ENCODE results near the gene DEK. TPM values are rescaled to one million over a fixed set of nuclear protein-coding genes. Genes with fewer than 3 reads are reported as not detected.

Gene DEK
- total RNA-seq, 1 donor from 2014 or later = 175 TPM

GRCh38 chr6:18277237-18278006 is 13.1 kb upstream of the DEK start:
- peaks cover 5% of the 10 kb centered on the region for H3K4me1 Mint-ChIP-seq
- no peak overlapping the region for H3K27ac Mint-ChIP-seq
- H3K9me3 Mint-ChIP-seq = peaks cover 2% of the 10 kb centered on the region
- peak overlapping the region; percentile 42 for H3K4me3 Mint-ChIP-seq
- intact Hi-C loops (cut with micrococcal nuclease) = no loop called here
- no peaks in the 10 kb centered on the region for H3K36me3 Mint-ChIP-seq (ENCODE audit: low read depth)
- DNase-seq = no peak
- H3K27me3 Mint-ChIP-seq = peaks cover 67% of the 10 kb centered on the region

- Mint-ChIP-seq H3K4me3 (peak overlapping the region; percentile 26), H3K27me3 (peaks cover 71% of the 10 kb centered on the region), H3K36me3 (ENCODE audit: low read depth) (no peaks in the 10 kb centered on the region)
Observed at GRCh38 chr6:18276610-18277236, 12.4 kb upstream of the DEK start.

GRCh38 chr6:18270216-18270615 is 5.9 kb upstream of the DEK start:
- peaks cover 7% of the 10 kb centered on the region for H3K9me3 Mint-ChIP-seq
- no peak overlapping the region for H3K27ac Mint-ChIP-seq
- intact Hi-C loops (cut with micrococcal nuclease) = no loop called here
- peaks cover 4% of the 10 kb centered on the region for H3K4me1 Mint-ChIP-seq
- no peak overlapping the region for H3K4me3 Mint-ChIP-seq
- no peak for DNase-seq
- peaks cover 29% of the 10 kb centered on the region for H3K27me3 Mint-ChIP-seq
- no peaks in the 10 kb centered on the region for H3K36me3 Mint-ChIP-seq (ENCODE audit: low read depth)

More at GRCh38 chr6:18276610-18277236, 12.4 kb upstream of the DEK start:
- intact Hi-C loops (cut with micrococcal nuclease) = no loop called here
- peaks cover 5% of the 10 kb centered on the region for H3K4me1 Mint-ChIP-seq
- DNase-seq = no peak
- H3K9me3 Mint-ChIP-seq = peaks cover 7% of the 10 kb centered on the region
- no peak overlapping the region for H3K27ac Mint-ChIP-seq

GRCh38 chr6:18269717-18270116 is 5.4 kb upstream of the DEK start:
- H3K36me3 Mint-ChIP-seq (ENCODE audit: low read depth) = no peaks in the 10 kb centered on the region
- no peak overlapping the region for H3K27ac Mint-ChIP-seq
- H3K9me3 Mint-ChIP-seq = peaks cover 7% of the 10 kb centered on the region
- peaks cover 9% of the 10 kb centered on the region for H3K4me1 Mint-ChIP-seq
- peaks cover 24% of the 10 kb centered on the region for H3K27me3 Mint-ChIP-seq
- H3K4me3 Mint-ChIP-seq = no peak overlapping the region
- DNase-seq = no peak
- intact Hi-C loops (cut with micrococcal nuclease) = no loop called here

GRCh38 chr6:18269253-18269652 is 4.9 kb upstream of the DEK start:
- peaks cover 22% of the 10 kb centered on the region for H3K27me3 Mint-ChIP-seq
- intact Hi-C loops (cut with micrococcal nuclease) = no loop called here
- no peak overlapping the region for H3K27ac Mint-ChIP-seq
- no peak overlapping the region for H3K4me3 Mint-ChIP-seq
- no peaks in the 10 kb centered on the region for H3K36me3 Mint-ChIP-seq (ENCODE audit: low read depth)
- peak; percentile 72 for DNase-seq
- peaks cover 9% of the 10 kb centered on the region for H3K4me1 Mint-ChIP-seq
- peaks cover 7% of the 10 kb centered on the region for H3K9me3 Mint-ChIP-seq

GRCh38 chr6:18268066-18268465 is 3.7 kb upstream of the DEK start:
- no peak for DNase-seq
- Mint-ChIP-seq H3K27ac (no peak overlapping the region), H3K9me3 (peaks cover 7% of the 10 kb centered on the region), H3K4me3 (no peak overlapping the region), H3K27me3 (peaks cover 11% of the 10 kb centered on the region), H3K4me1 (peaks cover 11% of the 10 kb centered on the region), H3K36me3 (ENCODE audit: low read depth) (peaks cover 8% of the 10 kb centered on the region)
- intact Hi-C loops (cut with micrococcal nuclease) = no loop called here

- intact Hi-C loops (cut with micrococcal nuclease) = no loop called here
Observed at GRCh38 chr6:18266523-18266912, 2.2 kb upstream of the DEK start.

GRCh38 chr6:18265787-18266522 is 1.6 kb upstream of the DEK start:
- no peaks in the 10 kb centered on the region for H3K27me3 Mint-ChIP-seq
- peaks cover 25% of the 10 kb centered on the region for H3K36me3 Mint-ChIP-seq (ENCODE audit: low read depth)
- peak overlapping the region; percentile 95 for H3K4me3 Mint-ChIP-seq
- intact Hi-C loops (cut with micrococcal nuclease) = loop anchor here (2.0 kb wide), 2 partner anchors 55 to 151 kb away; no protein-coding TSS in a partner anchor
- peaks cover 28% of the 10 kb centered on the region for H3K4me1 Mint-ChIP-seq
- H3K9me3 Mint-ChIP-seq = no peaks in the 10 kb centered on the region
- no peak for DNase-seq
- peak overlapping the region; percentile 86 for H3K27ac Mint-ChIP-seq

More at GRCh38 chr6:18266523-18266912, 2.2 kb upstream of the DEK start:
- peaks cover 23% of the 10 kb centered on the region for H3K4me1 Mint-ChIP-seq
- H3K36me3 Mint-ChIP-seq (ENCODE audit: low read depth) = peaks cover 20% of the 10 kb centered on the region
- no peak overlapping the region for H3K27ac Mint-ChIP-seq
- DNase-seq = no peak
- no peak overlapping the region for H3K4me3 Mint-ChIP-seq
- H3K27me3 Mint-ChIP-seq = no peaks in the 10 kb centered on the region
- no peaks in the 10 kb centered on the region for H3K9me3 Mint-ChIP-seq

GRCh38 chr6:18264923-18265377 is 620 bp upstream of the DEK start:
- peaks cover 35% of the 10 kb centered on the region for H3K36me3 Mint-ChIP-seq (ENCODE audit: low read depth)
- peaks cover 38% of the 10 kb centered on the region for H3K4me1 Mint-ChIP-seq
- DNase-seq = no peak
- H3K4me3 Mint-ChIP-seq = peak overlapping the region; percentile 95
- peak overlapping the region; percentile 86 for H3K27ac Mint-ChIP-seq
- H3K9me3 Mint-ChIP-seq = no peaks in the 10 kb centered on the region
- no peaks in the 10 kb centered on the region for H3K27me3 Mint-ChIP-seq
- intact Hi-C loops (cut with micrococcal nuclease) = loop anchor here (2.0 to 5.0 kb wide), 6 partner anchors 54 to 558 kb away; partner anchors contain the start of genes KIF13A, NUP153 and RNF144B

- intact Hi-C loops (cut with micrococcal nuclease) = loop anchor here (1.0 to 5.0 kb wide), 7 partner anchors 53 to 556 kb away; partner anchors contain the start of genes KDM1B, KIF13A, NUP153 and RNF144B
- Mint-ChIP-seq H3K9me3 (no peaks in the 10 kb centered on the region), H3K36me3 (ENCODE audit: low read depth) (peaks cover 45% of the 10 kb centered on the region), H3K27me3 (no peaks in the 10 kb centered on the region), H3K27ac (peak overlapping the region; percentile 94), H3K4me1 (peaks cover 47% of the 10 kb centered on the region), H3K4me3 (peak overlapping the region; percentile 95)
- peak; percentile 81 for DNase-seq
Observed at GRCh38 chr6:18263418-18264218, 712 bp downstream of the DEK start.

- no peaks in the 10 kb centered on the region for H3K9me3 Mint-ChIP-seq
- H3K27me3 Mint-ChIP-seq = no peaks in the 10 kb centered on the region
- peaks cover 47% of the 10 kb centered on the region for H3K4me1 Mint-ChIP-seq
- peak overlapping the region; percentile 95 for H3K4me3 Mint-ChIP-seq
- DNase-seq = peak; percentile 83
- peak overlapping the region; percentile 94 for H3K27ac Mint-ChIP-seq
- peaks cover 48% of the 10 kb centered on the region for H3K36me3 Mint-ChIP-seq (ENCODE audit: low read depth)
- intact Hi-C loops (cut with micrococcal nuclease) = loop anchor here (1.0 to 5.0 kb wide), 5 partner anchors 108 to 556 kb away; partner anchors contain the start of genes KDM1B, KIF13A, NUP153 and RNF144B
Observed at GRCh38 chr6:18262702-18263417, 1.5 kb downstream of the DEK start.

GRCh38 chr6:18261877-18262276 is 2.5 kb downstream of the DEK start:
- no peak for DNase-seq
- Mint-ChIP-seq H3K27ac (no peak overlapping the region), H3K9me3 (no peaks in the 10 kb centered on the region), H3K4me1 (peaks cover 51% of the 10 kb centered on the region), H3K4me3 (peak overlapping the region; percentile 95), H3K27me3 (no peaks in the 10 kb centered on the region), H3K36me3 (ENCODE audit: low read depth) (peaks cover 57% of the 10 kb centered on the region)
- intact Hi-C loops (cut with micrococcal nuclease) = loop anchor here (2.0 to 5.0 kb wide), 5 partner anchors 17 to 555 kb away; partner anchors contain the start of genes KIF13A, NUP153 and RNF144B

All from activated CD4-positive, alpha-beta T cell treated with anti-CD3 and anti-CD28 coated beads, Interleukin-2, amount 10 ng/mL, durations not matched to agents 24 days and 14 days (primary cell).